Upper lobe of left lung (tissue), 4 donors: ENCODE data around the gene SLCO3A1.

Experiments
- EP300 ChIP-seq, 4 donors: sonication (generic); formaldehyde crosslinking; IDR thresholded peaks; one replicate each; pipeline ENCODE4 v1.5.1; 2017; ENCODE audit warnings: antibody characterized with exemption in 4 of 4, control low read depth in 2 of 4
- POLR2A ChIP-seq, 4 donors: fragments of 450-650 bp; IDR thresholded peaks; one replicate each; pipeline ENCODE4 v1.5.1; 2016 to 2017; ENCODE audit warnings: antibody characterized with exemption in 4 of 4, mild to moderate bottlenecking in 2 of 4
- TF ChIP-seq, protein P1 (sequence below), 6 experiments: fragments of 450-650 bp in 4 of 6; fragments of 200-600 bp in 2 of 6; sonication (generic) in 2 of 6; IDR thresholded peaks; one replicate each; pipeline ENCODE4 v1.5.1; 2016 to 2019; ENCODE audit warnings: antibody characterized with exemption in 6 of 6

- TF ChIP-seq EP300 (IDR thresholded peaks at IDR 0.05) (no peak), POLR2A (IDR thresholded peaks at IDR 0.05) (no peak)
- TF ChIP-seq, protein P1, sequence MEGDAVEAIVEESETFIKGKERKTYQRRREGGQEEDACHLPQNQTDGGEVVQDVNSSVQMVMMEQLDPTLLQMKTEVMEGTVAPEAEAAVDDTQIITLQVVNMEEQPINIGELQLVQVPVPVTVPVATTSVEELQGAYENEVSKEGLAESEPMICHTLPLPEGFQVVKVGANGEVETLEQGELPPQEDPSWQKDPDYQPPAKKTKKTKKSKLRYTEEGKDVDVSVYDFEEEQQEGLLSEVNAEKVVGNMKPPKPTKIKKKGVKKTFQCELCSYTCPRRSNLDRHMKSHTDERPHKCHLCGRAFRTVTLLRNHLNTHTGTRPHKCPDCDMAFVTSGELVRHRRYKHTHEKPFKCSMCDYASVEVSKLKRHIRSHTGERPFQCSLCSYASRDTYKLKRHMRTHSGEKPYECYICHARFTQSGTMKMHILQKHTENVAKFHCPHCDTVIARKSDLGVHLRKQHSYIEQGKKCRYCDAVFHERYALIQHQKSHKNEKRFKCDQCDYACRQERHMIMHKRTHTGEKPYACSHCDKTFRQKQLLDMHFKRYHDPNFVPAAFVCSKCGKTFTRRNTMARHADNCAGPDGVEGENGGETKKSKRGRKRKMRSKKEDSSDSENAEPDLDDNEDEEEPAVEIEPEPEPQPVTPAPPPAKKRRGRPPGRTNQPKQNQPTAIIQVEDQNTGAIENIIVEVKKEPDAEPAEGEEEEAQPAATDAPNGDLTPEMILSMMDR (IDR thresholded peaks at IDR 0.05) = no peak
Observed at GRCh38 chr15:91926908-91927270, 73.4 kb downstream of the SLCO3A1 start.
